KMS-11 (cell line): ENCODE measurements around the gene KRTAP15-1.

ENCODE experiments used
- H2AFZ ChIP-seq: fragments of 200-600 bp; sonication (generic); 2 replicates; pipeline ENCODE4 v1.6.1; 2016; ENCODE audit warnings: antibody characterized with exemption, mixed run types, low read depth
- H3K27ac ChIP-seq: fragments of 200-600 bp; sonication (generic); 2 replicates; pipeline ENCODE4 v1.6.1; 2016; ENCODE audit warnings: mild to moderate bottlenecking, mixed run types
- H3K27me3 ChIP-seq: fragments of 200-600 bp; sonication (generic); 2 replicates; pipeline ENCODE4 v1.6.1; 2017; ENCODE audit warnings: mild to moderate bottlenecking, low read depth, mixed run types, moderate library complexity; ENCODE audit not compliant: insufficient read depth
- H3K36me3 ChIP-seq: fragments of 200-600 bp; sonication (generic); 2 replicates; pipeline ENCODE4 v1.6.1; 2017; ENCODE audit warnings: mild to moderate bottlenecking, mixed run types; ENCODE audit not compliant: insufficient read depth
- H3K4me1 ChIP-seq: fragments of 200-600 bp; sonication (generic); 2 replicates; pipeline ENCODE4 v1.6.1; 2016; ENCODE audit warnings: mild to moderate bottlenecking, low read depth, mixed run types; ENCODE audit not compliant: poor library complexity, severe bottlenecking
- H3K4me2 ChIP-seq: fragments of 200-600 bp; sonication (generic); 2 replicates; pipeline ENCODE4 v1.7.0; 2016; ENCODE audit warnings: mild to moderate bottlenecking, mixed run types
- H3K4me3 ChIP-seq: fragments of 200-600 bp; sonication (generic); IDR thresholded peaks from 2 replicates; pipeline ENCODE4 v1.6.1; 2017; ENCODE audit warnings: low read depth, low read length, mixed read lengths; ENCODE audit not compliant: insufficient read depth
- H3K79me2 ChIP-seq: fragments of 200-600 bp; sonication (generic); 2 replicates; pipeline ENCODE4 v1.6.1; 2016; ENCODE audit warnings: low read depth, mixed run types; ENCODE audit not compliant: insufficient read depth
- H3K9ac ChIP-seq: fragments of 200-600 bp; sonication (generic); 2 replicates; pipeline ENCODE4 v1.6.1; 2016; ENCODE audit warnings: mild to moderate bottlenecking, mixed run types
- H4K20me1 ChIP-seq: fragments of 200-600 bp; sonication (generic); 2 replicates; pipeline ENCODE4 v1.6.1; 2016; ENCODE audit warnings: mild to moderate bottlenecking, mixed run types; ENCODE audit not compliant: insufficient read depth
- CTCF ChIP-seq: fragments of 200-600 bp; sonication (generic); conservative IDR thresholded peaks from 2 replicates; pipeline ENCODE4 v1.6.1; 2017; ENCODE audit warnings: low read depth, mild to moderate bottlenecking, antibody characterized with exemption, low read length, moderate library complexity, mixed read lengths

Gene KRTAP15-1

DNA sequence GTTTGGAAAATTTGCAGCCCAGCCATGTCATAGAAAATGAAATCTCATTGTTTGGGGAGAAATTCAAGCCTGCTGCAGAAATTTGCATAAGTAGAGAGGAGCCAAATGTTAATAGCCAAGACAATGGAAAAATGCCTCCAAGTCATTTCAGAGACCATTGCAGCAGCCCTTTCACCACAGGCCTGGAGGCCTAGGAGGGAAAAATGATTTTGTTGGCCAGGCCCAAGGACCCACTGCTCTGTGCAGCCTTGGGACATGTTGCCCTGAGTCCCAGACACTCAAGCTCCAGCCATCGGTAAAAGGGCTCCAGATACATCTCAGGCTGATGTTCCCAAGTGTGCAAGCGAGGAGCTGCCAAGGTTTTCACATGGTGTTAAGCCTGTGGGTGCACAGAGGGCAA lies 46.1 kb downstream of the KRTAP15-1 start:
- no peak overlapping the region for H3K4me2 ChIP-seq
- no peak overlapping the region for H3K4me3 ChIP-seq
- no peaks in the 10 kb centered on the region for H3K4me1 ChIP-seq
- no peaks in the 10 kb centered on the region for H3K79me2 ChIP-seq
- no peaks in the 10 kb centered on the region for H3K36me3 ChIP-seq
- no peak for TF ChIP-seq CTCF
- H2AFZ ChIP-seq, result no peak overlapping the region
- H4K20me1 ChIP-seq, result no peaks in the 10 kb centered on the region
- H3K27ac ChIP-seq, result no peak overlapping the region
- no peak overlapping the region for H3K9ac ChIP-seq
- no peaks in the 10 kb centered on the region for H3K27me3 ChIP-seq

DNA sequence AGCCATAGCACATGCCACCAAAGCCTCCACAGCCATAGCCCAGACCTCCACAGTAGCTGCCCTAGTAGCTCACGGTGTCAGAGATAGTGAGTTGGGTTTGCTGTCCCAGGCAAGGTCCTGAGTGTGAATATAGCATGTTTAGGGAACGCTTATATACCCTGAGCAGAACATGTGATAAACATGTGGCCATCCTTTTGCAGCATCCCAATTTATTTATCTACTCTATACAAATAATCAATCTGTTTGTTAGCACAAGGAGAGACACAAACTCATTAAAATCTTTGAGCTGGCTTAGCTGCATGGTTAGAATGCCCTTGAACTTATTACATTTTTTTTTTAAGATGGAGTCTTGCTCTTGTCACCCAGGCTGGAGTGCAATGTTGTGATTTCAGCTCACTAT lies 47.3 kb downstream of the KRTAP15-1 start, which contains the start of gene KRTAP19-2:
Gene KRTAP19-2, minus strand, starts transcription at position 101 of the 400 bp plus-strand sequence. Its CDS starts 88 bp downstream, at position 13.
- no peak for TF ChIP-seq CTCF
- no peak within 1 kb of the TSS for H3K9ac ChIP-seq
- no peaks in the 10 kb centered on the region for H3K4me1 ChIP-seq
- no peaks in the 10 kb centered on the region for H4K20me1 ChIP-seq
- no peaks in the 10 kb centered on the region for H3K79me2 ChIP-seq
- no peak within 1 kb of the TSS for H3K4me3 ChIP-seq
- no peaks in the 10 kb centered on the region for H3K36me3 ChIP-seq
- no peak within 1 kb of the TSS for H3K27ac ChIP-seq
- H3K4me2 ChIP-seq, result no peak within 1 kb of the TSS
- H2AFZ ChIP-seq, result no peak within 1 kb of the TSS
- H3K27me3 ChIP-seq, result no peaks in the 10 kb centered on the region
